ENCODE measurements around the gene GBF1.

DNA sequence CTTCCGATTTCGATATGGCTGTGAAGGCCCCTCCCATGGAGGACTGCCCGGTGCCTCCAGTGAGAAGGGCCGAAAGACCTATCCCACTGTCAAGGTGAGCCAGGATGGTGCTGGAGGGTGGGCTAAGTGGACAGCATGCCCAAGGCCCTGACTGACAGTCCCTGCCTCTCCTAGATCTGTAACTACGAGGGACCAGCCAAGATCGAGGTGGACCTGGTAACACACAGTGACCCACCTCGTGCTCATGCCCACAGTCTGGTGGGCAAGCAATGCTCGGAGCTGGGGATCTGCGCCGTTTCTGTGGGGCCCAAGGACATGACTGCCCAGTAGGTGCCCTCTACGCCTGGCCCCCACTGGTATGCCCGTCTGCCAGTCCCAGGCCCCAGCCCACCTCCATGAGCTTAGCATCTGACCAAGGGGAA is 151.4 kb downstream of the GBF1 start:
- TF ChIP-seq CEBPB (IDR thresholded peaks at IDR 0.05; ENCODE audit: borderline replicate concordance in 1 of 2, low read depth in 2 of 2, low read length in 2 of 2) (no peak), CTCF (IDR thresholded peaks at IDR 0.05 in 2 of 3, conservative IDR thresholded peaks at IDR 0.05 in 1 of 3; ENCODE audit: control insufficient read depth in 2 of 3, extremely low read depth in 1 of 3, insufficient read depth in 1 of 3, low read depth in 3 of 3, low read length in 3 of 3) (no peak), RAD21 (IDR thresholded peaks at IDR 0.05; ENCODE audit: insufficient read depth, low read depth, low read length) (no peak), POLR2A (IDR thresholded peaks at IDR 0.05; ENCODE audit: low read depth, low read length) (no peak), PAX5 (IDR thresholded peaks at IDR 0.05; ENCODE audit: borderline replicate concordance, low read depth, low read length) (no peak), EP300 (IDR thresholded peaks at IDR 0.05; ENCODE audit: borderline replicate concordance in 1 of 2, control insufficient read depth in 1 of 2, low read depth in 2 of 2, low read length in 2 of 2) (no peak), RFX5 (IDR thresholded peaks at IDR 0.05; ENCODE audit: low read depth, low read length) (no peak), HDGF (IDR thresholded peaks at IDR 0.05) (no peak)
- TF ChIP-seq, protein P1, sequence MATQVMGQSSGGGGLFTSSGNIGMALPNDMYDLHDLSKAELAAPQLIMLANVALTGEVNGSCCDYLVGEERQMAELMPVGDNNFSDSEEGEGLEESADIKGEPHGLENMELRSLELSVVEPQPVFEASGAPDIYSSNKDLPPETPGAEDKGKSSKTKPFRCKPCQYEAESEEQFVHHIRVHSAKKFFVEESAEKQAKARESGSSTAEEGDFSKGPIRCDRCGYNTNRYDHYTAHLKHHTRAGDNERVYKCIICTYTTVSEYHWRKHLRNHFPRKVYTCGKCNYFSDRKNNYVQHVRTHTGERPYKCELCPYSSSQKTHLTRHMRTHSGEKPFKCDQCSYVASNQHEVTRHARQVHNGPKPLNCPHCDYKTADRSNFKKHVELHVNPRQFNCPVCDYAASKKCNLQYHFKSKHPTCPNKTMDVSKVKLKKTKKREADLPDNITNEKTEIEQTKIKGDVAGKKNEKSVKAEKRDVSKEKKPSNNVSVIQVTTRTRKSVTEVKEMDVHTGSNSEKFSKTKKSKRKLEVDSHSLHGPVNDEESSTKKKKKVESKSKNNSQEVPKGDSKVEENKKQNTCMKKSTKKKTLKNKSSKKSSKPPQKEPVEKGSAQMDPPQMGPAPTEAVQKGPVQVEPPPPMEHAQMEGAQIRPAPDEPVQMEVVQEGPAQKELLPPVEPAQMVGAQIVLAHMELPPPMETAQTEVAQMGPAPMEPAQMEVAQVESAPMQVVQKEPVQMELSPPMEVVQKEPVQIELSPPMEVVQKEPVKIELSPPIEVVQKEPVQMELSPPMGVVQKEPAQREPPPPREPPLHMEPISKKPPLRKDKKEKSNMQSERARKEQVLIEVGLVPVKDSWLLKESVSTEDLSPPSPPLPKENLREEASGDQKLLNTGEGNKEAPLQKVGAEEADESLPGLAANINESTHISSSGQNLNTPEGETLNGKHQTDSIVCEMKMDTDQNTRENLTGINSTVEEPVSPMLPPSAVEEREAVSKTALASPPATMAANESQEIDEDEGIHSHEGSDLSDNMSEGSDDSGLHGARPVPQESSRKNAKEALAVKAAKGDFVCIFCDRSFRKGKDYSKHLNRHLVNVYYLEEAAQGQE (IDR thresholded peaks at IDR 0.05; ENCODE audit: low read depth, low read length) = no peak

Measured in GM12878 (cell line).